DMS114 treated with DMSO at 0.1 percent for 48 hours (cell line): ENCODE results near the gene RRM1.

Experiments
- DNase-seq: peaks from one replicate; lab custom pipeline; 2025; ENCODE audit not compliant: unreplicated experiment; lab: John Stamatoyannopoulos, UW

The RRM1 gene

GRCh38 chr11:4185561-4185960, 91.0 kb downstream of the RRM1 start:
- DNase-seq, result no peak

GRCh38 chr11:4186464-4187054, 92.0 kb downstream of the RRM1 start:
- no peak for DNase-seq

- peak; percentile 35 for DNase-seq
These were observed 92.7 kb downstream of the RRM1 start for GRCh38 chr11:4187055-4187988.
